ENCODE measurements around the gene FRMD4A. TPM values are rescaled to one million over a fixed set of nuclear protein-coding genes. Genes with fewer than 3 reads are reported as not detected.
A peak's percentile ranks its signal among the peaks of the same experiment; 100 is the strongest.

FRMD4A gene
- total and polyA plus RNA-seq, 7 donors = 3.0 to 27.8 (median 14.4) TPM

- Histone ChIP-seq H3K36me3 (no peaks in the 10 kb centered on the region), H3K27ac (peak overlapping the region; percentile 69 to 72 (median 72)), H3K27me3 (no peaks in the 10 kb centered on the region), H3K4me3 (peak overlapping the region in 3 of 4 donors; percentile 53 to 61 (median 57)), H3K9me3 (no peaks in the 10 kb centered on the region), H3K4me1 (peaks cover 0 to 60% (median 52%) of the 10 kb centered on the region in 4 donors)
- intact Hi-C loops (cut with DNase I) = loop anchor here (2.0 kb wide), 1 partner anchor 48 kb away; no protein-coding TSS in a partner anchor
- TF ChIP-seq POLR2A (IDR thresholded peaks at IDR 0.05) (no peak), POLR2AphosphoS5 (IDR thresholded peaks at IDR 0.05) (no peak), CTCF (IDR thresholded peaks at IDR 0.05) (no peak), EP300 (IDR thresholded peaks at IDR 0.05) (no peak)
- DNase-seq = no peak
- WGBS, 2 donors = 28 to 65% methylated on average over 8 of the region's 8 CpGs
Observed at GRCh38 chr10:13708256-13708990, 622.3 kb downstream of the FRMD4A start.

- no peak for TF ChIP-seq EP300 (IDR thresholded peaks at IDR 0.05)
- no peak for TF ChIP-seq POLR2A (IDR thresholded peaks at IDR 0.05)
- TF ChIP-seq CTCF (IDR thresholded peaks at IDR 0.05) = no peak
- TF ChIP-seq POLR2AphosphoS5 (IDR thresholded peaks at IDR 0.05) = peak; percentile 44 to 67 (median 66)
- Histone ChIP-seq H3K4me3 (peak overlapping the region; percentile 40 to 61 (median 55)), H3K4me1 (peaks cover 0 to 66% (median 56%) of the 10 kb centered on the region in 4 donors), H3K27ac (peak overlapping the region; percentile 69 to 72 (median 72)), H3K36me3 (no peaks in the 10 kb centered on the region), H3K9me3 (no peaks in the 10 kb centered on the region), H3K27me3 (no peaks in the 10 kb centered on the region)
- peak; percentile 93 for DNase-seq
- 1 to 3% methylated on average over 26 of the region's 26 CpGs for WGBS, 2 donors
- intact Hi-C loops (cut with DNase I) = no loop called here
Observed at GRCh38 chr10:13707156-13707881, 623.4 kb downstream of the FRMD4A start.

- H3K4me3 ChIP-seq = peak overlapping the region; percentile 40 to 61 (median 55)
- no peaks in the 10 kb centered on the region for H3K27me3 ChIP-seq
- H3K9me3 ChIP-seq = no peaks in the 10 kb centered on the region
- TF ChIP-seq POLR2AphosphoS5 (IDR thresholded peaks at IDR 0.05) (no peak), CTCF (IDR thresholded peaks at IDR 0.05) (no peak), EP300 (IDR thresholded peaks at IDR 0.05) (no peak), POLR2A (IDR thresholded peaks at IDR 0.05) (no peak)
- peaks cover 0 to 66% (median 56%) of the 10 kb centered on the region in 4 donors for H3K4me1 ChIP-seq
- WGBS, 2 donors = 13 to 66% methylated on average over 10 of the region's 10 CpGs
- intact Hi-C loops (cut with DNase I) = no loop called here
- peak overlapping the region; percentile 69 to 72 (median 72) for H3K27ac ChIP-seq
- no peak for DNase-seq
- H3K36me3 ChIP-seq = no peaks in the 10 kb centered on the region
Observed at GRCh38 chr10:13706604-13707003, 624.1 kb downstream of the FRMD4A start.

GRCh38 chr10:13706175-13706574, 624.5 kb downstream of the FRMD4A start:
- H3K4me3 ChIP-seq = peak overlapping the region; percentile 17 to 61 (median 55)
- H3K27ac ChIP-seq = peak overlapping the region in 3 of 4 donors; percentile 71 to 72 (median 72)
- intact Hi-C loops (cut with DNase I) = no loop called here
- no peaks in the 10 kb centered on the region for H3K27me3 ChIP-seq
- H3K9me3 ChIP-seq = no peaks in the 10 kb centered on the region
- peaks cover 0 to 3% (median 0%) of the 10 kb centered on the region in 4 donors for H3K36me3 ChIP-seq
- peaks cover 0 to 66% (median 56%) of the 10 kb centered on the region in 4 donors for H3K4me1 ChIP-seq
- TF ChIP-seq POLR2A (IDR thresholded peaks at IDR 0.05) (no peak), POLR2AphosphoS5 (IDR thresholded peaks at IDR 0.05) (no peak), EP300 (IDR thresholded peaks at IDR 0.05) (no peak), CTCF (IDR thresholded peaks at IDR 0.05) (no peak)
- no peak for DNase-seq
- 50 to 70% methylated on average over 4 of the region's 4 CpGs for WGBS, 2 donors
